OCI-LY3 (cell line): ENCODE results near the gene TPK1.
A peak's percentile ranks its signal among the peaks of the same experiment; 100 is the strongest.

Experiments used
- H2AFZ ChIP-seq: fragments of 200-600, 300-600 bp; shearing (Covaris generic); 2 replicates; pipeline ENCODE4 v1.6.0; 2014; ENCODE audit warnings: antibody characterized with exemption, low read depth, low read length
- H3K27ac ChIP-seq: fragments of 200-600, 300-600 bp; sonication (generic); 2 replicates; pipeline ENCODE4 v1.5.1; 2014; ENCODE audit warnings: mild to moderate bottlenecking, low read length, moderate library complexity, mixed read lengths
- H3K27me3 ChIP-seq: fragments of 200-600, 300-600 bp; sonication (generic); 2 replicates; pipeline ENCODE4 v1.6.1; 2014; ENCODE audit warnings: low read depth, low read length, mixed read lengths
- H3K36me3 ChIP-seq: fragments of 200-600, 300-600 bp; sonication (generic); replicated peaks from 2 replicates; pipeline ENCODE3; 2014; ENCODE audit warnings: low read depth, low read length, mixed read lengths
- H3K4me1 ChIP-seq: fragments of 300-600, 200-600 bp; sonication (generic); 2 replicates; pipeline ENCODE4 v1.6.1; 2014; ENCODE audit warnings: low read length, mixed read lengths
- H3K4me2 ChIP-seq: fragments of 200-600, 300-600 bp; sonication (generic); 2 replicates; pipeline ENCODE4 v1.6.1; 2014; ENCODE audit warnings: low read length, mixed read lengths
- H3K4me3 ChIP-seq: fragments of 300-600, 200-600 bp; sonication (generic); 2 replicates; pipeline ENCODE4 v1.5.1; 2014; ENCODE audit warnings: antibody characterized with exemption, mild to moderate bottlenecking, low read length, moderate library complexity
- H3K79me2 ChIP-seq: fragments of 300-600, 200-600 bp; shearing (Covaris generic); 2 replicates; pipeline ENCODE4 v1.6.1; 2014; ENCODE audit warnings: mild to moderate bottlenecking, low read length, mixed read lengths
- H3K9ac ChIP-seq: fragments of 300-600, 200-600 bp; shearing (Covaris generic); 2 replicates; pipeline ENCODE4 v1.6.0; 2014; ENCODE audit warnings: mild to moderate bottlenecking, low read length, moderate library complexity
- H3K9me3 ChIP-seq: fragments of 200-600, 300-600 bp; shearing (Covaris generic); 2 replicates; pipeline ENCODE4 v1.6.1; 2014; ENCODE audit warnings: low read length, mixed read lengths; ENCODE audit not compliant: insufficient read depth
- H4K20me1 ChIP-seq: fragments of 200-600, 300-600 bp; sonication (generic); 2 replicates; pipeline ENCODE4 v1.6.1; 2016; ENCODE audit warnings: low read length, mixed read lengths; ENCODE audit not compliant: insufficient read depth
- CTCF ChIP-seq: fragments of 200-600, 300-600 bp; sonication (generic); IDR thresholded peaks from 2 replicates; pipeline ENCODE4 v1.5.1; 2014; ENCODE audit warnings: antibody characterized with exemption, low read length, low read depth
- EZH2phosphoT487 ChIP-seq: fragments of 200-600 bp; shearing (Covaris generic); IDR thresholded peaks from 2 replicates; pipeline ENCODE4 v1.6.1; 2018; ENCODE audit warnings: antibody characterized with exemption, mixed run types, low read depth

TPK1 gene

GRCh38 chr7:144835652-144836544 lies at the start of gene TPK1:
TPK1 (minus strand) TSS chr7:144836053; CDS start chr7:144835602, 451 bp downstream.
- Histone ChIP-seq H3K27me3 (no peaks in the 10 kb centered on the region), H3K4me1 (peaks cover 8% of the 10 kb centered on the region; the same call in 1 of the 2 replicates), H3K79me2 (no peaks in the 10 kb centered on the region), H3K36me3 (no peaks in the 10 kb centered on the region), H3K9ac (peak within 1 kb of the TSS; percentile 74), H3K4me2 (peak within 1 kb of the TSS; percentile 84), H3K27ac (peak within 1 kb of the TSS; percentile 59), H3K4me3 (peak within 1 kb of the TSS; percentile 88), H4K20me1 (no peaks in the 10 kb centered on the region), H2AFZ (peak within 1 kb of the TSS; percentile 99), H3K9me3 (no peaks in the 10 kb centered on the region)
- TF ChIP-seq EZH2phosphoT487 (no peak), CTCF (no peak)

- no peak overlapping the region for H2AFZ ChIP-seq
- H3K9ac ChIP-seq: no peak overlapping the region
- TF ChIP-seq EZH2phosphoT487 (no peak), CTCF (no peak)
- no peaks in the 10 kb centered on the region for H3K79me2 ChIP-seq
- H3K4me3 ChIP-seq: no peak overlapping the region
- no peak overlapping the region for H3K27ac ChIP-seq
- no peaks in the 10 kb centered on the region for H3K36me3 ChIP-seq
- no peaks in the 10 kb centered on the region for H3K9me3 ChIP-seq
- H3K4me2 ChIP-seq: no peak overlapping the region
- no peaks in the 10 kb centered on the region for H3K27me3 ChIP-seq
- H3K4me1 ChIP-seq: no peaks in the 10 kb centered on the region
- H4K20me1 ChIP-seq: no peaks in the 10 kb centered on the region
Observed at GRCh38 chr7:144885478-144885877, 49.6 kb upstream of the TPK1 start.

GRCh38 chr7:144884896-144885295 lies 49.0 kb upstream of the TPK1 start:
- Histone ChIP-seq H3K36me3 (no peaks in the 10 kb centered on the region), H3K4me2 (no peak overlapping the region), H3K4me3 (no peak overlapping the region), H3K27me3 (no peaks in the 10 kb centered on the region), H3K9ac (no peak overlapping the region), H2AFZ (no peak overlapping the region), H3K9me3 (no peaks in the 10 kb centered on the region), H3K79me2 (no peaks in the 10 kb centered on the region), H3K4me1 (no peaks in the 10 kb centered on the region), H3K27ac (no peak overlapping the region), H4K20me1 (no peaks in the 10 kb centered on the region)
- TF ChIP-seq CTCF (no peak), EZH2phosphoT487 (no peak)

GRCh38 chr7:144873316-144873845 lies 37.5 kb upstream of the TPK1 start:
- Histone ChIP-seq H2AFZ (no peak overlapping the region), H3K4me1 (no peaks in the 10 kb centered on the region), H3K4me3 (no peak overlapping the region), H4K20me1 (no peaks in the 10 kb centered on the region), H3K27me3 (no peaks in the 10 kb centered on the region), H3K9me3 (no peaks in the 10 kb centered on the region), H3K79me2 (no peaks in the 10 kb centered on the region), H3K4me2 (no peak overlapping the region), H3K27ac (no peak overlapping the region), H3K36me3 (no peaks in the 10 kb centered on the region), H3K9ac (no peak overlapping the region)
- TF ChIP-seq CTCF (no peak), EZH2phosphoT487 (no peak)
